T-helper 17 cell (primary cell): Measurements from ENCODE around the gene SPECC1. TPM values are rescaled to one million over a fixed set of nuclear protein-coding genes. Genes with fewer than 3 reads are reported as not detected.

Experiments
- ATAC-seq: fragments of 150-1000 bp; cut with Tn5 transposase; 2 replicates; pipeline ENCODE4 v1.10.0; 2021; ENCODE audit warnings: mild to moderate bottlenecking, moderate library complexity
- DNase-seq, 3 donors: peaks; one replicate each; pipeline versions ENCODE4 v3.0.0 to v3.0.0-alpha.2; 2020 to 2021
- H3K9me3 ChIP-seq: one replicate; pipeline ENCODE4 v1.7.0; 2013; ENCODE audit warnings: low read length, mild to moderate bottlenecking; ENCODE audit not compliant: control insufficient read depth, poor library complexity, severe bottlenecking
- H3K27ac Mint-ChIP-seq: one replicate; pipeline ENCODE4 v1.8.0; 2022; ENCODE audit warnings: mild to moderate bottlenecking, moderate library complexity, mixed read lengths
- H3K27me3 Mint-ChIP-seq: one replicate; pipeline ENCODE4 v1.8.0; 2022; ENCODE audit warnings: mixed read lengths
- H3K36me3 Mint-ChIP-seq: one replicate; pipeline ENCODE4 v1.8.0; 2022; ENCODE audit warnings: low read depth, mixed read lengths
- H3K4me1 Mint-ChIP-seq: one replicate; pipeline ENCODE4 v1.8.0; 2022; ENCODE audit warnings: mild to moderate bottlenecking, mixed read lengths
- H3K4me3 Mint-ChIP-seq: one replicate; pipeline ENCODE4 v1.8.0; 2022; ENCODE audit warnings: mild to moderate bottlenecking, moderate library complexity, mixed read lengths
- total RNA-seq, 4 donors: library from RNA in 2 of 4; stranded (reverse) in 2 of 4; gene quantifications; one replicate each; pipeline ENCODE4 v1.2.3 and lab custom pipeline; 2022 to 2026

SPECC1 gene
- total RNA-seq, 2 donors from 2014 or later = 10.3 to 10.8 TPM

- ATAC-seq (no peak), DNase-seq (no peak)
- H3K36me3 Mint-ChIP-seq = peaks cover 2% of the 10 kb centered on the region
- no peaks in the 10 kb centered on the region for H3K9me3 ChIP-seq
- H3K4me1 Mint-ChIP-seq = no peaks in the 10 kb centered on the region
- H3K27me3 Mint-ChIP-seq = no peaks in the 10 kb centered on the region
- no peak overlapping the region for H3K4me3 Mint-ChIP-seq
- peak overlapping the region; percentile 10 for H3K27ac Mint-ChIP-seq
Observed at GRCh38 chr17:20291853-20292252, 282.7 kb downstream of the SPECC1 start.

- H3K27me3 Mint-ChIP-seq = no peaks in the 10 kb centered on the region
- H3K9me3 ChIP-seq = no peaks in the 10 kb centered on the region
- ATAC-seq (no peak), DNase-seq (no peak)
- H3K36me3 Mint-ChIP-seq = peaks cover 4% of the 10 kb centered on the region
- H3K4me1 Mint-ChIP-seq = no peaks in the 10 kb centered on the region
- H3K4me3 Mint-ChIP-seq = no peak overlapping the region
- H3K27ac Mint-ChIP-seq = no peak overlapping the region
Observed at GRCh38 chr17:20293501-20293900, 284.3 kb downstream of the SPECC1 start.

- Mint-ChIP-seq H3K36me3 (peaks cover 4% of the 10 kb centered on the region), H3K27ac (no peak overlapping the region), H3K4me3 (no peak overlapping the region), H3K4me1 (no peaks in the 10 kb centered on the region), H3K27me3 (no peaks in the 10 kb centered on the region)
- no peak for DNase-seq
- no peaks in the 10 kb centered on the region for H3K9me3 ChIP-seq
- no peak for ATAC-seq
Observed at GRCh38 chr17:20294120-20294519, 285.0 kb downstream of the SPECC1 start.

- H3K36me3 Mint-ChIP-seq = peaks cover 2% of the 10 kb centered on the region
- H3K4me1 Mint-ChIP-seq = no peaks in the 10 kb centered on the region
- ATAC-seq = no peak
- H3K9me3 ChIP-seq = no peaks in the 10 kb centered on the region
- no peak for DNase-seq
- H3K4me3 Mint-ChIP-seq = no peak overlapping the region
- H3K27ac Mint-ChIP-seq = no peak overlapping the region
- peaks cover 5% of the 10 kb centered on the region for H3K27me3 Mint-ChIP-seq
Observed at GRCh38 chr17:20299013-20299412, 289.9 kb downstream of the SPECC1 start.

- H3K36me3 Mint-ChIP-seq = peaks cover 2% of the 10 kb centered on the region
- H3K27me3 Mint-ChIP-seq = peaks cover 5% of the 10 kb centered on the region
- no peaks in the 10 kb centered on the region for H3K4me1 Mint-ChIP-seq
- ATAC-seq (no peak), DNase-seq (no peak)
- no peak overlapping the region for H3K4me3 Mint-ChIP-seq
- no peak overlapping the region for H3K27ac Mint-ChIP-seq
- H3K9me3 ChIP-seq = no peaks in the 10 kb centered on the region
Observed at GRCh38 chr17:20300436-20300934, 291.3 kb downstream of the SPECC1 start.

GRCh38 chr17:20302246-20302917 is 293.2 kb downstream of the SPECC1 start:
- no peak overlapping the region for H3K27ac Mint-ChIP-seq
- ATAC-seq = no peak
- H3K4me3 Mint-ChIP-seq = no peak overlapping the region
- H3K27me3 Mint-ChIP-seq = peaks cover 5% of the 10 kb centered on the region
- peaks cover 2% of the 10 kb centered on the region for H3K36me3 Mint-ChIP-seq
- H3K4me1 Mint-ChIP-seq = no peaks in the 10 kb centered on the region
- DNase-seq = no peak
- H3K9me3 ChIP-seq = no peaks in the 10 kb centered on the region

- DNase-seq (no peak), ATAC-seq (no peak)
- no peaks in the 10 kb centered on the region for H3K9me3 ChIP-seq
- Mint-ChIP-seq H3K4me3 (no peak overlapping the region), H3K27me3 (peaks cover 5% of the 10 kb centered on the region), H3K27ac (no peak overlapping the region), H3K4me1 (no peaks in the 10 kb centered on the region), H3K36me3 (no peaks in the 10 kb centered on the region)
Observed at GRCh38 chr17:20304961-20305360, 295.8 kb downstream of the SPECC1 start.

GRCh38 chr17:20306924-20307323 is 297.8 kb downstream of the SPECC1 start:
- no peaks in the 10 kb centered on the region for H3K4me1 Mint-ChIP-seq
- no peaks in the 10 kb centered on the region for H3K27me3 Mint-ChIP-seq
- ATAC-seq (no peak), DNase-seq (no peak)
- H3K27ac Mint-ChIP-seq = no peak overlapping the region
- no peak overlapping the region for H3K4me3 Mint-ChIP-seq
- H3K9me3 ChIP-seq = no peaks in the 10 kb centered on the region
- no peaks in the 10 kb centered on the region for H3K36me3 Mint-ChIP-seq

- no peak for DNase-seq
- H3K27me3 Mint-ChIP-seq = no peaks in the 10 kb centered on the region
Observed at GRCh38 chr17:20307326-20307910, 298.3 kb downstream of the SPECC1 start.

GRCh38 chr17:20310481-20310880 is 301.3 kb downstream of the SPECC1 start:
- H3K4me3 Mint-ChIP-seq = no peak overlapping the region
- DNase-seq (no peak), ATAC-seq (no peak)
- H3K36me3 Mint-ChIP-seq = no peaks in the 10 kb centered on the region
- H3K4me1 Mint-ChIP-seq = no peaks in the 10 kb centered on the region
- no peak overlapping the region for H3K27ac Mint-ChIP-seq
- H3K27me3 Mint-ChIP-seq = no peaks in the 10 kb centered on the region
- H3K9me3 ChIP-seq = no peaks in the 10 kb centered on the region

More at GRCh38 chr17:20307326-20307910, 298.3 kb downstream of the SPECC1 start:
- Mint-ChIP-seq H3K4me1 (no peaks in the 10 kb centered on the region), H3K36me3 (no peaks in the 10 kb centered on the region), H3K4me3 (no peak overlapping the region), H3K27ac (no peak overlapping the region)
- no peak for ATAC-seq
- no peaks in the 10 kb centered on the region for H3K9me3 ChIP-seq

GRCh38 chr17:20313306-20313705 is 304.1 kb downstream of the SPECC1 start:
- Mint-ChIP-seq H3K27ac (no peak overlapping the region), H3K36me3 (peaks cover under 1% of the 10 kb centered on the region), H3K4me3 (no peak overlapping the region), H3K27me3 (no peaks in the 10 kb centered on the region), H3K4me1 (no peaks in the 10 kb centered on the region)
- no peak for ATAC-seq
- no peaks in the 10 kb centered on the region for H3K9me3 ChIP-seq
- DNase-seq = no peak

GRCh38 chr17:20313891-20314290 is 304.7 kb downstream of the SPECC1 start:
- no peaks in the 10 kb centered on the region for H3K9me3 ChIP-seq
- peaks cover 3% of the 10 kb centered on the region for H3K36me3 Mint-ChIP-seq
- no peak overlapping the region for H3K4me3 Mint-ChIP-seq
- H3K27me3 Mint-ChIP-seq = no peaks in the 10 kb centered on the region
- H3K4me1 Mint-ChIP-seq = no peaks in the 10 kb centered on the region
- no peak for DNase-seq
- no peak overlapping the region for H3K27ac Mint-ChIP-seq
- no peak for ATAC-seq

GRCh38 chr17:20314834-20315233 is 305.7 kb downstream of the SPECC1 start:
- DNase-seq (no peak), ATAC-seq (no peak)
- H3K9me3 ChIP-seq = no peaks in the 10 kb centered on the region
- Mint-ChIP-seq H3K4me1 (no peaks in the 10 kb centered on the region), H3K27ac (no peak overlapping the region), H3K27me3 (no peaks in the 10 kb centered on the region), H3K4me3 (no peak overlapping the region), H3K36me3 (peaks cover 3% of the 10 kb centered on the region)

GRCh38 chr17:20315311-20315710 is 306.2 kb downstream of the SPECC1 start:
- H3K9me3 ChIP-seq = no peaks in the 10 kb centered on the region
- DNase-seq = no peak
- Mint-ChIP-seq H3K4me1 (no peaks in the 10 kb centered on the region), H3K4me3 (no peak overlapping the region), H3K27ac (no peak overlapping the region), H3K27me3 (no peaks in the 10 kb centered on the region), H3K36me3 (peaks cover 3% of the 10 kb centered on the region)
- no peak for ATAC-seq
